Liver (tissue), 3 donors: ENCODE data around the gene OLA1.

Experiments used
- HNF4A ChIP-seq, 2 donors: conservative IDR thresholded peaks; 2 replicates each; pipeline ENCODE4 v1.6.1; 2016; ENCODE audit warnings: antibody characterized with exemption in 2 of 2, mild to moderate bottlenecking in 2 of 2
- JUND ChIP-seq, 2 donors: IDR thresholded peaks; 2 replicates each; pipeline ENCODE4 v1.6.1; 2016; ENCODE audit warnings: antibody characterized with exemption in 2 of 2
- MAX ChIP-seq: IDR thresholded peaks from 2 replicates; pipeline ENCODE4 v1.6.1; 2016; ENCODE audit warnings: antibody characterized with exemption
- NR2F2 ChIP-seq: IDR thresholded peaks from 2 replicates; pipeline ENCODE4 v1.6.1; 2016; ENCODE audit warnings: antibody characterized with exemption
- SP1 ChIP-seq: IDR thresholded peaks from 2 replicates; pipeline ENCODE4 v1.6.1; 2018; ENCODE audit warnings: antibody characterized with exemption, mild to moderate bottlenecking
- TF ChIP-seq, protein P1 (sequence below): fragments of 150-350 bp; IDR thresholded peaks from 2 replicates; pipeline ENCODE4 v1.5.1; 2017; ENCODE audit warnings: improper control_type of control experiment, low read depth, low read length; ENCODE audit not compliant: missing input control
- TF ChIP-seq, protein P2 (sequence below): IDR thresholded peaks from 2 replicates; pipeline ENCODE4 v1.6.1; 2016; ENCODE audit warnings: antibody characterized with exemption
- donor health status: healthy.
- donor health status: healthy.

DNA sequence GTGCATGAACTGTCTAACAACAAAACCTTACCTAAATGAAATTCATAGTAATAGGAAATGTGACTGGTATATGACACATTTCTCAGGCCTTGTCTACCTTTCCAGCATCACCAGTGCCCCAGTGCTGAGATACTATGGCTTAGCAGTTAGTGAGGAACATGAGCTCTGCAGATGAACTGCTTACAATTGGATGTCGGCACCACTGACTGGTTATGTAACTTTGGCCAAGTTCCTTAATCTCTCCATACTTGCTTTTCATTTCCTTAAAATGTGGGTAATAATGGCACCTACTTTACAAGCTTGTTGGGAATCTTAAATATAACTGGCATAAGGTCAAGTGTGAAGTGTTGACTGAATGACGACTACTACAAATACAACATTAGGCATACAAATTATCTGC lies 136.3 kb downstream of the OLA1 start:
- TF ChIP-seq, protein P1, sequence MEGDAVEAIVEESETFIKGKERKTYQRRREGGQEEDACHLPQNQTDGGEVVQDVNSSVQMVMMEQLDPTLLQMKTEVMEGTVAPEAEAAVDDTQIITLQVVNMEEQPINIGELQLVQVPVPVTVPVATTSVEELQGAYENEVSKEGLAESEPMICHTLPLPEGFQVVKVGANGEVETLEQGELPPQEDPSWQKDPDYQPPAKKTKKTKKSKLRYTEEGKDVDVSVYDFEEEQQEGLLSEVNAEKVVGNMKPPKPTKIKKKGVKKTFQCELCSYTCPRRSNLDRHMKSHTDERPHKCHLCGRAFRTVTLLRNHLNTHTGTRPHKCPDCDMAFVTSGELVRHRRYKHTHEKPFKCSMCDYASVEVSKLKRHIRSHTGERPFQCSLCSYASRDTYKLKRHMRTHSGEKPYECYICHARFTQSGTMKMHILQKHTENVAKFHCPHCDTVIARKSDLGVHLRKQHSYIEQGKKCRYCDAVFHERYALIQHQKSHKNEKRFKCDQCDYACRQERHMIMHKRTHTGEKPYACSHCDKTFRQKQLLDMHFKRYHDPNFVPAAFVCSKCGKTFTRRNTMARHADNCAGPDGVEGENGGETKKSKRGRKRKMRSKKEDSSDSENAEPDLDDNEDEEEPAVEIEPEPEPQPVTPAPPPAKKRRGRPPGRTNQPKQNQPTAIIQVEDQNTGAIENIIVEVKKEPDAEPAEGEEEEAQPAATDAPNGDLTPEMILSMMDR: no peak
- TF ChIP-seq MAX: no peak
- TF ChIP-seq, protein P2, sequence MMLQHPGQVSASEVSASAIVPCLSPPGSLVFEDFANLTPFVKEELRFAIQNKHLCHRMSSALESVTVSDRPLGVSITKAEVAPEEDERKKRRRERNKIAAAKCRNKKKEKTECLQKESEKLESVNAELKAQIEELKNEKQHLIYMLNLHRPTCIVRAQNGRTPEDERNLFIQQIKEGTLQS: no peak
- TF ChIP-seq SP1: no peak
- no peak for TF ChIP-seq JUND (IDR thresholded peaks at IDR 0.05)
- TF ChIP-seq NR2F2: no peak
- no peak for TF ChIP-seq HNF4A (conservative IDR thresholded peaks at IDR 0.05)
